Chondrocyte (in vitro differentiated cells): ENCODE data around the gene GNB5. TPM values are rescaled to one million over a fixed set of nuclear protein-coding genes. Genes with fewer than 3 reads are reported as not detected.
A peak's percentile ranks its signal among the peaks of the same experiment; 100 is the strongest.

ENCODE experiments used
- DNase-seq: peaks from one replicate; pipeline ENCODE4 v3.0.0; 2021; ENCODE audit warnings: mixed read lengths, low spot score
- H3K27ac Mint-ChIP-seq: one replicate; pipeline ENCODE4 v1.8.0; 2021; ENCODE audit warnings: mild to moderate bottlenecking, moderate library complexity, mixed read lengths; ENCODE audit not compliant: unreplicated experiment
- H3K27me3 Mint-ChIP-seq: 2 replicates; pipeline ENCODE4 v1.8.0; 2021; ENCODE audit warnings: low read depth, mixed read lengths
- H3K36me3 Mint-ChIP-seq: 2 replicates; pipeline ENCODE4 v1.8.0; 2021; ENCODE audit warnings: low read depth, mixed read lengths
- H3K4me1 Mint-ChIP-seq: 2 replicates; pipeline ENCODE4 v1.8.0; 2021; ENCODE audit warnings: low read depth, mild to moderate bottlenecking, mixed read lengths
- H3K4me3 Mint-ChIP-seq: one replicate; pipeline ENCODE4 v1.8.0; 2021; ENCODE audit warnings: mild to moderate bottlenecking, moderate library complexity, mixed read lengths; ENCODE audit not compliant: unreplicated experiment
- H3K9me3 Mint-ChIP-seq: 2 replicates; pipeline ENCODE4 v1.8.0; 2021; ENCODE audit warnings: low read depth, mixed read lengths
- total RNA-seq: library from RNA; stranded (reverse); gene quantifications from 3 replicates; pipeline ENCODE4 v1.2.1, GENCODE V29; 2021
- TF ChIP-seq, protein P1 (sequence below): fragments of 200-600 bp; sonication (generic); IDR thresholded peaks from 2 replicates; pipeline ENCODE4 v1.5.0; 2021; ENCODE audit warnings: antibody characterized with exemption, mild to moderate bottlenecking, moderate library complexity

GNB5 gene
- total RNA-seq, 1 donor from 2014 or later, result 25.7 TPM

GRCh38 chr15:52180851-52181450, 10.2 kb downstream of the GNB5 start:
- no peak overlapping the region for H3K27ac Mint-ChIP-seq
- no peaks in the 10 kb centered on the region for H3K27me3 Mint-ChIP-seq
- DNase-seq, result no peak

DNA sequence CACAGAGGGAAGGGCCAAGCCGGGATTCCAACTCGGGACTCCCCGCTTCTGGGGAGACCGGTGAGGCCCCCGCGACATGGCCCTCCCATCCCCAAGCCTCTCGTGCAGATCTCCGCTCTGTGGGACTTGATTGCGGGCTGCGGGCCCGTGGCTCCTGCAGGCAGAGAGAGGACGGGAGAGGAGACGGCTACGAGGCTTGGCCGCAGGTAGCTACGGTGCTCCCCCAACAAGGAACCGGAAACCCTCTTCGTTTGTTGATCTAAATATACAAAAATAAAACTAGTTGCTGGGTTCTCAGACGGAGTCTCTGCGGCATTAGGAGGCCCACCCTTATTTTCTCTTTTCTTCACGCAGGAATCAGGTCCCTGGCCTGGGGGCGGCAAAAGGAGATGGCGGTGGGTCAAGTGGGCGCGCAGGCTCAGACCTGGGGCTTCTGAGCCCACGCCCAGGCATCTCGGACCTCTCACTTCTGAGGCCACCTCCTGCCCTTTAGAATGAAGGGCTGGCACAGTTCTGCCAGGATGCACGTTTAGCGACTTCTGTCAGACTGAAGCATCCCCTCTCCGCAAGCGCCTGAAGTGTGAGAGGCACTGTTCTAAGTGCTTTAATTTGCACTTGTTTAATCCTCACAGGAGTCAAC, 10.9 kb downstream of the GNB5 start:
- no peaks in the 10 kb centered on the region for H3K36me3 Mint-ChIP-seq
- no peak for DNase-seq
- TF ChIP-seq, protein P1, sequence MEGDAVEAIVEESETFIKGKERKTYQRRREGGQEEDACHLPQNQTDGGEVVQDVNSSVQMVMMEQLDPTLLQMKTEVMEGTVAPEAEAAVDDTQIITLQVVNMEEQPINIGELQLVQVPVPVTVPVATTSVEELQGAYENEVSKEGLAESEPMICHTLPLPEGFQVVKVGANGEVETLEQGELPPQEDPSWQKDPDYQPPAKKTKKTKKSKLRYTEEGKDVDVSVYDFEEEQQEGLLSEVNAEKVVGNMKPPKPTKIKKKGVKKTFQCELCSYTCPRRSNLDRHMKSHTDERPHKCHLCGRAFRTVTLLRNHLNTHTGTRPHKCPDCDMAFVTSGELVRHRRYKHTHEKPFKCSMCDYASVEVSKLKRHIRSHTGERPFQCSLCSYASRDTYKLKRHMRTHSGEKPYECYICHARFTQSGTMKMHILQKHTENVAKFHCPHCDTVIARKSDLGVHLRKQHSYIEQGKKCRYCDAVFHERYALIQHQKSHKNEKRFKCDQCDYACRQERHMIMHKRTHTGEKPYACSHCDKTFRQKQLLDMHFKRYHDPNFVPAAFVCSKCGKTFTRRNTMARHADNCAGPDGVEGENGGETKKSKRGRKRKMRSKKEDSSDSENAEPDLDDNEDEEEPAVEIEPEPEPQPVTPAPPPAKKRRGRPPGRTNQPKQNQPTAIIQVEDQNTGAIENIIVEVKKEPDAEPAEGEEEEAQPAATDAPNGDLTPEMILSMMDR, result no peak
- no peaks in the 10 kb centered on the region for H3K9me3 Mint-ChIP-seq
- H3K27ac Mint-ChIP-seq, result peak overlapping the region; percentile 45
- peak overlapping the region; percentile 80 for H3K4me3 Mint-ChIP-seq
- no peaks in the 10 kb centered on the region for H3K27me3 Mint-ChIP-seq
- H3K4me1 Mint-ChIP-seq, result peaks cover 12% of the 10 kb centered on the region

More at GRCh38 chr15:52180851-52181450, 10.2 kb downstream of the GNB5 start:
- no peaks in the 10 kb centered on the region for H3K36me3 Mint-ChIP-seq
- H3K9me3 Mint-ChIP-seq, result no peaks in the 10 kb centered on the region
- peaks cover 12% of the 10 kb centered on the region for H3K4me1 Mint-ChIP-seq
- TF ChIP-seq, protein P1, result no peak
- peak overlapping the region; percentile 80 for H3K4me3 Mint-ChIP-seq

DNA sequence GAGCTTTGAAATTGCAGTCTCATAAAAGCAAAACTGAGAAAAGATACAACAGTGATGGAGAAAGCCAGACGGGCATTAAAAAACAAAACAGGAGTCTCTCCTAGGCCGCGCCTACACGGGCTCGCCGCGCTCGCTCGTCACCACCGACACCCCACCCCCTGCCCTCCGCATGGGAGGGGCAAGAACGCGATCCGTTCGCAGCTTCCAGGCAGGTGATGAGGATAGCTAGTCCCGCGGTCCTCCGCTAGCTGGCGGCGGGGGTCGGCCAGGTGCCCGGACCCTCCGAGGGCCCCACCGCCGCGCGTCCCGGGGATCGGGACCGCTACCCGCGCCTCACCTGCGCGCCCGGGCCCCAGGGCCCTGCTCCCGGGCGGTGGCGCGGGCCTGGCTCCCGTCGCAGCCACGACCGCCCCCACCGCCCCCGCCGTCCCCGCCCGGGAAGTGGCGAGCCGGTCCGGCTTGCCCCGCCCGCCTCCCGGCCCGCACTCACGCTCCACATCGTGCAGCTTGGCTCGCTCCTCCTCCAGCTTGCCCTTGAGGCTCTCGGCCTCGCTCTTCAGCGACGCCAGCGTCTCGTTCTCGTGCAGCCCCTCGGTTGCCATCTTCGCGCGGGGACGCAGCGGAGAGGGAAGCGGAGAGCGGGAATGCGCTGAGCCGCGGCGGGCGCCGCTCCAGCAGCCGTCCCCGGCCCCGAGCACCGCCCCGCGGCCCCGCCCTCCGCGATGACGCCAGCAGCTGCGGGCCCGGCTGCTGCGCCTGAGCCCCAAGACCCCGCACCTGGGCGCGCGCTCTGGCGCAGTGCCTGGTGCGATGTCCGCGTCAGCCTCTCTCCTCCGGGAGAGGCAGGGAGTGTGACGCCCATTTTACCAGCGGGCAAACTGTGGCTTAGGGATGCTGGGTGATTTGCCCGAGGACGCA, 11.7 kb downstream of the GNB5 start:
- no peak for DNase-seq
- H3K27me3 Mint-ChIP-seq, result no peaks in the 10 kb centered on the region
- H3K36me3 Mint-ChIP-seq, result no peaks in the 10 kb centered on the region
- H3K27ac Mint-ChIP-seq, result peak overlapping the region; percentile 93
- H3K9me3 Mint-ChIP-seq, result no peaks in the 10 kb centered on the region
- TF ChIP-seq, protein P1, result no peak
- peak overlapping the region; percentile 84 for H3K4me3 Mint-ChIP-seq
- H3K4me1 Mint-ChIP-seq, result peaks cover 12% of the 10 kb centered on the region

DNA sequence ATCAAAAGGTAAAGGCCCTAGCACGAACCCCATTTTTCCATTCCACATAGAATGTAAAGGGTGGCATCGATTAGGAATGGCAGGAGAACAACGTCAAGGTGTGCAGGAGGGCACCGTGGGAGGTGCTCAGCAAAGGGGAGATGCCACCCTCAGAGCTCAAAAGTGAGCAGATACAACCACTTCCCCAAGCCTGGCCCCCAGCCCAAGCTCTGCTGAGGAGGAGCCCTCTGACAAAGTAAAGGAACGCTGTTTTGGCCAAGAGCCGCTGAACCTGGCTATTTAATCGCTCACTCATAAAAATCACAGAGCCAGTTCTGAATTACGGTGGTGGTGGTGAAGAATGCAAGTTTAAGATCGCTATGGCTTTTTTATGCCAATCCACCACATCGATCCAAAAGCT, 12.4 kb downstream of the GNB5 start:
- peak overlapping the region; percentile 84 for H3K4me3 Mint-ChIP-seq
- H3K27ac Mint-ChIP-seq, result peak overlapping the region; percentile 89
- TF ChIP-seq, protein P1, result no peak
- H3K9me3 Mint-ChIP-seq, result no peaks in the 10 kb centered on the region
- no peaks in the 10 kb centered on the region for H3K27me3 Mint-ChIP-seq
- H3K36me3 Mint-ChIP-seq, result no peaks in the 10 kb centered on the region
- H3K4me1 Mint-ChIP-seq, result peaks cover 12% of the 10 kb centered on the region
- DNase-seq, result no peak

- no peak overlapping the region for H3K27ac Mint-ChIP-seq
- peaks cover 10% of the 10 kb centered on the region for H3K4me1 Mint-ChIP-seq
- H3K27me3 Mint-ChIP-seq, result no peaks in the 10 kb centered on the region
- TF ChIP-seq, protein P1, result no peak
- no peaks in the 10 kb centered on the region for H3K36me3 Mint-ChIP-seq
- H3K4me3 Mint-ChIP-seq, result no peak overlapping the region
- DNase-seq, result no peak
- no peaks in the 10 kb centered on the region for H3K9me3 Mint-ChIP-seq
Measured at GRCh38 chr15:52172869-52173268, 18.3 kb downstream of the GNB5 start.
